SK-N-SH treated with all-trans-retinoic acid at 6 μM for 48 hours (cell line): ENCODE data around the gene PBX1.

Experiments
- ATAC-seq: fragments of 200-7000 bp; cut with Tn5 transposase; 3 replicates; pipeline ENCODE4 v1.9.1; 2020; ENCODE audit warnings: mild to moderate bottlenecking, moderate library complexity
- ARNTL ChIP-seq: fragments of 450-650 bp; formaldehyde crosslinking; IDR thresholded peaks from 2 replicates; pipeline ENCODE4 v1.5.0; 2020; ENCODE audit warnings: low read depth, mild to moderate bottlenecking, moderate library complexity, borderline replicate concordance
- BACH2 ChIP-seq: fragments of 250-450 bp; sonication (Bioruptor Pico); IDR thresholded peaks from 2 replicates; pipeline ENCODE4 v1.9.0; 2021; ENCODE audit warnings: mild to moderate bottlenecking, borderline replicate concordance
- CREB5 ChIP-seq: fragments of 250-450 bp; sonication (Bioruptor Pico); IDR thresholded peaks from 2 replicates; pipeline ENCODE4 v1.5.1; 2020; ENCODE audit warnings: low read depth, mild to moderate bottlenecking, moderate library complexity
- CSDC2 ChIP-seq: fragments of 250-450 bp; sonication (Bioruptor Pico); IDR thresholded peaks from 2 replicates; pipeline ENCODE4 v1.5.0; 2020; ENCODE audit warnings: mild to moderate bottlenecking, moderate library complexity
- CSRNP3 ChIP-seq: fragments of 250-450 bp; sonication (Bioruptor Pico); IDR thresholded peaks from 2 replicates; pipeline ENCODE4 v1.5.1; 2021; ENCODE audit warnings: mild to moderate bottlenecking, moderate library complexity
- GLIS3 ChIP-seq: fragments of 250-450 bp; sonication (Bioruptor Pico); IDR thresholded peaks from 2 replicates; pipeline ENCODE4 v1.5.0; 2020; ENCODE audit warnings: mild to moderate bottlenecking, moderate library complexity
- ISL1 ChIP-seq: fragments of 250-450 bp; sonication (Bioruptor Pico); IDR thresholded peaks from 2 replicates; pipeline ENCODE4 v2.1.2; 2022; ENCODE audit warnings: mild to moderate bottlenecking, moderate library complexity
- OSR1 ChIP-seq: fragments of 250-450 bp; sonication (Bioruptor Pico); IDR thresholded peaks from 2 replicates; pipeline ENCODE4 v1.8.0; 2022; ENCODE audit warnings: moderate library complexity, mild to moderate bottlenecking, inconsistent platforms
- POU6F1 ChIP-seq: fragments of 250-450 bp; sonication (Bioruptor Pico); IDR thresholded peaks from 2 replicates; pipeline ENCODE4 v1.8.0; 2021; ENCODE audit warnings: low read depth, mild to moderate bottlenecking, moderate library complexity, borderline replicate concordance
- PPARA ChIP-seq: fragments of 250-450 bp; sonication (Bioruptor Pico); IDR thresholded peaks from 2 replicates; pipeline ENCODE4 v1.5.0; 2020; ENCODE audit warnings: mild to moderate bottlenecking, borderline replicate concordance
- RARB ChIP-seq: fragments of 250-450 bp; sonication (Bioruptor Pico); IDR thresholded peaks from 2 replicates; pipeline ENCODE4 v1.8.0; 2021; ENCODE audit warnings: mild to moderate bottlenecking, moderate library complexity
- SNAI2 ChIP-seq: fragments of 250-450 bp; sonication (Bioruptor Pico); IDR thresholded peaks from 2 replicates; pipeline ENCODE4 v1.5.0; 2020; ENCODE audit warnings: mild to moderate bottlenecking, moderate library complexity
- TCF4 ChIP-seq: fragments of 250-450 bp; sonication (Bioruptor Pico); IDR thresholded peaks from 2 replicates; pipeline ENCODE4 v1.8.0; 2021; ENCODE audit warnings: mild to moderate bottlenecking, moderate library complexity, borderline replicate concordance
- TOX ChIP-seq: fragments of 250-450 bp; sonication (Bioruptor Pico); IDR thresholded peaks from 2 replicates; pipeline ENCODE4 v1.8.0; 2021; ENCODE audit warnings: mild to moderate bottlenecking, moderate library complexity, borderline replicate concordance
- ZFP3 ChIP-seq: fragments of 250-450 bp; sonication (Bioruptor Pico); IDR thresholded peaks from 2 replicates; pipeline ENCODE4 v1.5.0; 2020; ENCODE audit warnings: mild to moderate bottlenecking, moderate library complexity
- ZFP30 ChIP-seq: fragments of 450-650 bp; formaldehyde crosslinking; IDR thresholded peaks from 2 replicates; pipeline ENCODE4 v1.5.0; 2022; ENCODE audit warnings: mild to moderate bottlenecking, moderate library complexity
- ZNF565 ChIP-seq: fragments of 450-650 bp; formaldehyde crosslinking; conservative IDR thresholded peaks from 2 replicates; pipeline ENCODE4 v1.5.0; 2020; ENCODE audit warnings: low read depth, mild to moderate bottlenecking, moderate library complexity
- ZNF70 ChIP-seq: fragments of 450-650 bp; formaldehyde crosslinking; IDR thresholded peaks from 2 replicates; pipeline ENCODE4 v1.5.0; 2020; ENCODE audit warnings: mild to moderate bottlenecking, moderate library complexity
- ZNF8 ChIP-seq: fragments of 450-650 bp; formaldehyde crosslinking; IDR thresholded peaks from 2 replicates; pipeline ENCODE4 v1.5.0; 2020; ENCODE audit warnings: mild to moderate bottlenecking, moderate library complexity
- TF ChIP-seq, protein P1 (sequence below): fragments of 250-450 bp; sonication (Bioruptor Pico); IDR thresholded peaks from 2 replicates; pipeline ENCODE4 v1.8.0; 2020; ENCODE audit warnings: mild to moderate bottlenecking, moderate library complexity, borderline replicate concordance
- TF ChIP-seq, protein P2 (sequence below): fragments of 250-450 bp; sonication (Bioruptor Pico); IDR thresholded peaks from 2 replicates; pipeline ENCODE4 v1.5.0; 2020; ENCODE audit warnings: mild to moderate bottlenecking, moderate library complexity

Gene PBX1

GRCh38 chr1:164643018-164643417 is 84.0 kb downstream of the PBX1 start:
- ATAC-seq = no peak
- no peak for TF ChIP-seq RARB (CRISPR knock-in tag)
- no peak for TF ChIP-seq BACH2 (CRISPR knock-in tag)
- TF ChIP-seq CREB5 (CRISPR knock-in tag) = no peak

GRCh38 chr1:164644268-164644667 is 85.3 kb downstream of the PBX1 start:
- TF ChIP-seq ZFP3 (CRISPR knock-in tag) = no peak
- no peak for TF ChIP-seq PPARA (CRISPR knock-in tag)
- TF ChIP-seq POU6F1 (CRISPR knock-in tag) = no peak
- TF ChIP-seq, protein P1, sequence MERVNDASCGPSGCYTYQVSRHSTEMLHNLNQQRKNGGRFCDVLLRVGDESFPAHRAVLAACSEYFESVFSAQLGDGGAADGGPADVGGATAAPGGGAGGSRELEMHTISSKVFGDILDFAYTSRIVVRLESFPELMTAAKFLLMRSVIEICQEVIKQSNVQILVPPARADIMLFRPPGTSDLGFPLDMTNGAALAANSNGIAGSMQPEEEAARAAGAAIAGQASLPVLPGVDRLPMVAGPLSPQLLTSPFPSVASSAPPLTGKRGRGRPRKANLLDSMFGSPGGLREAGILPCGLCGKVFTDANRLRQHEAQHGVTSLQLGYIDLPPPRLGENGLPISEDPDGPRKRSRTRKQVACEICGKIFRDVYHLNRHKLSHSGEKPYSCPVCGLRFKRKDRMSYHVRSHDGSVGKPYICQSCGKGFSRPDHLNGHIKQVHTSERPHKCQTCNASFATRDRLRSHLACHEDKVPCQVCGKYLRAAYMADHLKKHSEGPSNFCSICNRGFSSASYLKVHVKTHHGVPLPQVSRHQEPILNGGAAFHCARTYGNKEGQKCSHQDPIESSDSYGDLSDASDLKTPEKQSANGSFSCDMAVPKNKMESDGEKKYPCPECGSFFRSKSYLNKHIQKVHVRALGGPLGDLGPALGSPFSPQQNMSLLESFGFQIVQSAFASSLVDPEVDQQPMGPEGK (CRISPR knock-in tag) = no peak
- TF ChIP-seq, protein P2, sequence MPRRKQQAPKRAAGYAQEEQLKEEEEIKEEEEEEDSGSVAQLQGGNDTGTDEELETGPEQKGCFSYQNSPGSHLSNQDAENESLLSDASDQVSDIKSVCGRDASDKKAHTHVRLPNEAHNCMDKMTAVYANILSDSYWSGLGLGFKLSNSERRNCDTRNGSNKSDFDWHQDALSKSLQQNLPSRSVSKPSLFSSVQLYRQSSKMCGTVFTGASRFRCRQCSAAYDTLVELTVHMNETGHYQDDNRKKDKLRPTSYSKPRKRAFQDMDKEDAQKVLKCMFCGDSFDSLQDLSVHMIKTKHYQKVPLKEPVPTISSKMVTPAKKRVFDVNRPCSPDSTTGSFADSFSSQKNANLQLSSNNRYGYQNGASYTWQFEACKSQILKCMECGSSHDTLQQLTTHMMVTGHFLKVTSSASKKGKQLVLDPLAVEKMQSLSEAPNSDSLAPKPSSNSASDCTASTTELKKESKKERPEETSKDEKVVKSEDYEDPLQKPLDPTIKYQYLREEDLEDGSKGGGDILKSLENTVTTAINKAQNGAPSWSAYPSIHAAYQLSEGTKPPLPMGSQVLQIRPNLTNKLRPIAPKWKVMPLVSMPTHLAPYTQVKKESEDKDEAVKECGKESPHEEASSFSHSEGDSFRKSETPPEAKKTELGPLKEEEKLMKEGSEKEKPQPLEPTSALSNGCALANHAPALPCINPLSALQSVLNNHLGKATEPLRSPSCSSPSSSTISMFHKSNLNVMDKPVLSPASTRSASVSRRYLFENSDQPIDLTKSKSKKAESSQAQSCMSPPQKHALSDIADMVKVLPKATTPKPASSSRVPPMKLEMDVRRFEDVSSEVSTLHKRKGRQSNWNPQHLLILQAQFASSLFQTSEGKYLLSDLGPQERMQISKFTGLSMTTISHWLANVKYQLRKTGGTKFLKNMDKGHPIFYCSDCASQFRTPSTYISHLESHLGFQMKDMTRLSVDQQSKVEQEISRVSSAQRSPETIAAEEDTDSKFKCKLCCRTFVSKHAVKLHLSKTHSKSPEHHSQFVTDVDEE = no peak
- no peak for TF ChIP-seq TCF4 (CRISPR knock-in tag)
- no peak for TF ChIP-seq ZNF8 (CRISPR knock-in tag)
- TF ChIP-seq ZFP30 (CRISPR knock-in tag) = no peak
- TF ChIP-seq ARNTL (CRISPR knock-in tag) = no peak
- no peak for TF ChIP-seq ZNF70
- no peak for TF ChIP-seq TOX (CRISPR knock-in tag)
- TF ChIP-seq ZNF565 (CRISPR knock-in tag) = no peak
- TF ChIP-seq SNAI2 = no peak
- TF ChIP-seq OSR1 (CRISPR knock-in tag) = no peak
- no peak for TF ChIP-seq CREB5 (CRISPR knock-in tag)
- no peak for TF ChIP-seq CSDC2
- no peak for TF ChIP-seq ISL1 (CRISPR knock-in tag)
- no peak for TF ChIP-seq CSRNP3 (CRISPR knock-in tag)
- TF ChIP-seq GLIS3 (CRISPR knock-in tag) = no peak
- ATAC-seq = peak; percentile 30; the same call in 2 of the 3 replicates
